GM18526 (cell line): ENCODE data around the gene ADCY4.
A peak's percentile ranks its signal among the peaks of the same experiment; 100 is the strongest.

ENCODE experiments used
- POLR2A ChIP-seq: IDR thresholded peaks from 3 replicates; pipeline ENCODE4 v1.6.1; 2011; ENCODE audit not compliant: insufficient read length; ENCODE audit errors: extremely low read depth

ADCY4 gene

DNA sequence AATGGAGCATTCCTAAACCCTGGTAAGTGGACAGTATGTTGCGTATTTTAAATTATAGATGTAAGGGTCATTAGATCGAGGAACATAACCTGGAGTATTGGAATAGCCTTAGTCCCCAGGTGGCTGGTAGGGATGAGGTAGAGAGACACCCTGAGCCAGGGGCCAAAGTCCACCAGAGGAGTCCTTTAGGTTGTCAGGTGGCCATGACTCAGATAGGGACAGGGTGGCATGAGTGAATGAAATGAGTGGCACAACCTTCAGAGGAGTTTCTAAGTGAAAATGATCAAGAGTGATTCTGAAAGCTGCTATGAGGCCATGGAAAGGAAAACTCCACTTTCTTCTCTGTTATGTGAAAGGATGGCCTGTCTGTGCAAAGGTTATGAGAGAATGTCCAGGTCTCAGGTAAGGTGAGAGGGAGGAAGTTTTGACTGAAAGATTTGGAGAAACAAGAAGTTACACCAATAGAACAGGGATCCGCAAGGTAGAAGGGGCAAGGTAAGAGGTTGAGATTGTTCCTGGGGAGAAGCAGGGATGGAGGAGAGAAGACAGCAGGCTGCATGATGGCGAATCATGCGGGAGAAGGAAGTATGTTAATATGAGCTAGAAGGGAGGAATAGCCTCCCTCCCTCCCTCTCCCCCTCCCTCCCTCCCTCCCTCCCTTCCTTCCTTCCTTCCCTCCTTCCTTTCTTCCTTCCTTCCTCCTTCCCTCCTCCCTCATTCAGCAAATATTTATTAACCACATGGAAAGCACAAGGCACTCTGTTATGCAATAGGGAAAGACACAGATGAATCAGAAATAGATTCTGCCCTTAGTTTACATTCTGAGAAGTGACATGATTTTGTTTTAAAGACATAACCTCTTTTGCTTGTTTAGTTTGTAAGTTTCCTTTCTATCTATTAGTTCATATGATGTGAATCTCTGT, 18.9 kb upstream of the ADCY4 start:
- TF ChIP-seq POLR2A: no peak

DNA sequence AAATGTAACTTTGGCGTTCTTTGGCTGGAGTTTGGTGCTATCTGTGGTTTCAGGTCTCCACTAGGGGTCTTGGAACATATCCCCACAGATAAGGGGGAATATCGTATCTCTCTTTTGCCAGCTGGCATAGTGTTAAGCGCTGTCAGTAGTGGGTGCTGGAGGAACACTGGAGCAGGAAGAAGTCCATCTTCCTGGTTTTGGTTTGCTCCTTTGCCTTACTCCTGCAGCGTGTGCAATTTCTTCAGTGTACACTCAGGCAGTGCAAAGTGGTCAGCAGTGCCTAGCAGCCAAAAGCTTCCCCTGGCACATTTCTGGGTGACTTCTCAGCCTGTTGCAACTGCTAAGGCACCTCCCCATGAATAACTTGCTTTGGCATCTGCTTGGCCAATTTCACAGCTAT, 16.6 kb upstream of the ADCY4 start:
- TF ChIP-seq POLR2A: no peak

DNA sequence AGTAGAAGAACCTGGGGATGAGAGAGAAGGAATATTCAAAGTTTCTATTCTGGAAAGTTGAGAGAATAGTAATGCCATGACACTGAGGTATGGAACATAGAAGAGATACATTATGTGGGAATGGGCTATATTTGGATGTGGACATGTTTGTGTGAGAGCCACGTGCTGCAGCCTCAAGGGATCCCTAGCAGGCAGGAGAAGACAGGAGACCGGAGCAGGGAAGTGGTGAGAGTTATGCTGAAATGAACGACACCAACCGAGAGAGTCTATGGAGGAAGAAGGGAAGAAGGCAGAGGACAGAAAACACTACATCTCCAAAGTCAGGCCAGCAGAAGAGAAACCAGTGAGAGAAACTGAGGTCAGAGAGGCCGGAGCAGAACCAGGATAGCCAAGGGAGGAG, 14.9 kb upstream of the ADCY4 start:
- TF ChIP-seq POLR2A: no peak

GRCh38 chr14:24348186-24348585, 13.3 kb upstream of the ADCY4 start:
- TF ChIP-seq POLR2A: no peak

- TF ChIP-seq POLR2A: no peak
Measured at GRCh38 chr14:24347134-24347533, 12.3 kb upstream of the ADCY4 start.

- no peak for TF ChIP-seq POLR2A
Measured at GRCh38 chr14:24343795-24344660, 9.2 kb upstream of the ADCY4 start.

- no peak for TF ChIP-seq POLR2A
Measured at GRCh38 chr14:24342889-24343288, 8.0 kb upstream of the ADCY4 start.

GRCh38 chr14:24340606-24341005, 5.7 kb upstream of the ADCY4 start:
- no peak for TF ChIP-seq POLR2A

DNA sequence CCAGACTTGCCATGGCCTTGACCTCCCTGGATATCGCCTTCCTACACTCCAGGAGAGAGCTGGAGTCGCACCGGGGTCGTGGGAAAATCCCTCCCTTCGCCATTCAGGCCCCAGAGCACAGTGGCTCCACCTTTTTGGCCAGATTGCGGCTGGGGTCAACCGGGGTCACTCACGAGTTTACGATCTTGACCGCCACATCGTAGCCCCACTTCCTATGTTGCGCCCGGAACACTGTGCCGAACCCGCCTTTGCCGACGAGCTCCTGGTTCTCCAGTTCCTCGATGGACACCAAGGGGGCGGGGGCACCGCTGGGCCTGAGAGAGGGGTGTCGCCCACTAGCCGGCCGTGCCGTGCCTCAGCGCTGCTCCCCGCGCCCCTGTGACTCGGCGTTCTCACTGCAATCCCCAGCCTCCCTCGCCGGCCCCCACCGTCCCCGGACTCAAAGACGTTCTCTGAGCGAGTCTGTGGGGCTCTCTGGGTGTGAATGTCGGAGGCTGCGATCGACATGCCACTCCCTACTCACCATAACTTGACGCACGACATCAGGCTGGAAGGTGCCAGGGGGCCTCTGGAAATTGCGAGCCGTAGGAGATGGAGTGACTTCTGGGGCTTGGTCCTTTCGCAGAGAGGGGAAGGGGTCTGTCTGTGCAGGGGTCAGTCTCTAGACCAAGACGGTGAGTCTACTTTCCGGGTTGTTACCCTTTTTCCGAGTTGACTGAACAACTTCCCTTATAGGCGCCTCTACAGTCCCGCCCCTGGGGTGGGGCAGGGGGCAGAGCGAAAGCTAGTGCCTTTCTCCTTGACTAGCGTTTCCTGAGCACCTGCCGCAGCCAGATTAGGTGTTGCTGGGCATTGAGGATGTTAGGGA, 4.6 kb upstream of the ADCY4 start, which contains the start of gene RIPK3:
RIPK3 (minus strand) TSS at position 708 of the 868 bp plus-strand sequence; CDS start at position 543, 165 bp downstream.
- peak; percentile 69 for TF ChIP-seq POLR2A

GRCh38 chr14:24338843-24339242, 4.0 kb upstream of the ADCY4 start:
- TF ChIP-seq POLR2A: no peak

GRCh38 chr14:24337824-24338175, 2.9 kb upstream of the ADCY4 start:
- no peak for TF ChIP-seq POLR2A

- no peak for TF ChIP-seq POLR2A
Measured at GRCh38 chr14:24337144-24337823, 2.4 kb upstream of the ADCY4 start.

DNA sequence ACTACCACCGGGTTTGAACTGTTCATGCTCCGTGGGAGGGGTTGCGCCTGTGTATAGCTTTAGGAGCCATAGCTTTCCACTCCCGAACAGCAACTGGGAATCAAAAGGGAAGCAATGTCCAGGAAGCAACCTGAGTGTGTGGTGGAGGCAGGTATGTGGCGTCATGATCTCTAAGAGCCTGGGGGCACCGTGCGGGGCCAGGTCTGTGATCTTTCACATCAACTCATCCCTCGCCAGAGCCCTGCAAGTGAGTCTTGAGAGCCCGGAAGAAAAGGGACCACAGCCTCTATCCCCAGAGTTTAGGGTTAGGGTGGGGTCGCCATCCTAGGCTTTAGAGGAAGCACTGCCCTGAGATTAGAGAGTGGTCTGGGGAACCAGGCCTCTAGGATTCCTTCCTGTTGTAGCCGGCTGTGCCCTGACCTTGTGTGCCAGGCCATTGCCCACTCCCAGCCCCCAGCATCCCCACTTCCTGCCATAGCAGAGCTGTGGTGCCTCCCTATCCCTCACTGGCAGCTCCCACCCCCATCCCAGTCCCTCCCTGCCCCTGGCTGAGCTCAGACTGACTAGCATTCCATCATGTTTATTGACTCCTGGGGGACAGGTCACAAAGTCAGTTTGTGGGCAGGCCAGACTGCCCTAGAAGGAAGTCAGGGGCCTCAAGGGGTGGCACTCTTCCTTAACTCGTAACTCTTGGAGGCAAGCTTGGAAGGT, 745 bp upstream of the ADCY4 start:
- TF ChIP-seq POLR2A: no peak

DNA sequence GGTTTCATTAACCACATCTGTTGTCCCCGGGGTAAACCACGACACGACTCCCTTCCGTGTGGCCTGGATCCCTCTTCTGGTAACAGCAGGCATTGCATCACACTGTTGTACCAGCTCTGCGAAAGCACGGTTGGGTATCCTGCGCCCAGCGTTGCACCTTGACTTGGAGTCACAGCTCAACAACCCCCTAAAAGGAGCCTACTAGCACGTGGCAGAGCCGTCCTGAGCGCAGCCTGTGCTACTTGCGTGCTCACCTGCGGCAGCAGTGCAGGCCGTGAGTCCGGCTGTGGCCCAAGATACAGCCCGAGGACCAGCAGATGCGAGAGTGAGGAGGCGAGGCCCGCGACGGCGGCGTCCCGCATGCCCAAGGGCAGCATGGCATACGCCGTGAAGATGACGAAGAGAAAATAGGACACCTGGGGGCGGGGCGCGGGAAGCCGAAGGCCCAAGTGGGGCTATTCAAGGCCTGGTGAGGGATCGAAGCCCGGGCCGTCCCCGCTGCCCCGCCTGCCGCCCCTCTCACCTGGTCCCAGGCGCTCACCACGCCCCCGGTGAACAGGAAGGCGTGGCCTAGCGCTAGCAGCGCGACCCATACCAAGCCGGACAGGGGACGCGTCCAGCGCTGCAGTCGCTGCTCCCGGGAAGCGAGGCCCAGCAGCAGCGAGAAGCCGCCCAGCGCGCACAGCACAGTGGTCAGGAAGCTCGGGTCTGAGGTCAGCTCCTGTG, 2.4 kb downstream of the ADCY4 start:
- no peak for TF ChIP-seq POLR2A
